Neural cell (in vitro differentiated cells): ENCODE data around the gene MID1.

Experiments used
- RAD21 ChIP-seq: fragments of 450-650 bp; conservative IDR thresholded peaks from 2 replicates; pipeline ENCODE4 v1.6.1; 2014; ENCODE audit warnings: antibody characterized with exemption, mild to moderate bottlenecking, moderate library complexity
- SMC3 ChIP-seq: fragments of 450-650 bp; conservative IDR thresholded peaks from 2 replicates; pipeline ENCODE4 v1.6.1; 2014; ENCODE audit warnings: antibody characterized with exemption, mild to moderate bottlenecking, moderate library complexity; ENCODE audit not compliant: poor library complexity
- TF ChIP-seq, protein P1 (sequence below): fragments of 450-650 bp; IDR thresholded peaks from 2 replicates; pipeline ENCODE4 v1.5.1; 2014; ENCODE audit warnings: antibody characterized with exemption, mild to moderate bottlenecking, moderate library complexity; ENCODE audit not compliant: poor library complexity, severe bottlenecking

DNA sequence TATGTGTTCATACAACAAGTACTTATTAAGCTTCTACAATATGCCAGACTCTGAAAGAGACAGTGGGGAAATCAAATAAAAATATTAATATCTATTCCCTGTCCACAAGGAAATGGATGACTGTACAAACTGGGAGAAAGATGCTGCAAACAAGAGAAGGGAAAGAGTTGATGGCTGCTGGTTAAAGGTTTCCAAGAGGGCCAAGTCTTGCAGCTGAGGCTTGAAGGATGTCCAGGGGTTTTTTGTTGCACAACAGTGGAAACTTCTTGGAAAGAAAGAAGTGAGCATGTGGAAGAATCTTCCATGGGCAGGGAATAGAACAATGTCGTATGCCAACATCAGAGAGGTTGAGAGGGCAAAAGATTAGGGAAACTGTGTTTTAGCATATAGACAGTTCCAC, 95.8 kb downstream of the MID1 start:
- TF ChIP-seq, protein P1, sequence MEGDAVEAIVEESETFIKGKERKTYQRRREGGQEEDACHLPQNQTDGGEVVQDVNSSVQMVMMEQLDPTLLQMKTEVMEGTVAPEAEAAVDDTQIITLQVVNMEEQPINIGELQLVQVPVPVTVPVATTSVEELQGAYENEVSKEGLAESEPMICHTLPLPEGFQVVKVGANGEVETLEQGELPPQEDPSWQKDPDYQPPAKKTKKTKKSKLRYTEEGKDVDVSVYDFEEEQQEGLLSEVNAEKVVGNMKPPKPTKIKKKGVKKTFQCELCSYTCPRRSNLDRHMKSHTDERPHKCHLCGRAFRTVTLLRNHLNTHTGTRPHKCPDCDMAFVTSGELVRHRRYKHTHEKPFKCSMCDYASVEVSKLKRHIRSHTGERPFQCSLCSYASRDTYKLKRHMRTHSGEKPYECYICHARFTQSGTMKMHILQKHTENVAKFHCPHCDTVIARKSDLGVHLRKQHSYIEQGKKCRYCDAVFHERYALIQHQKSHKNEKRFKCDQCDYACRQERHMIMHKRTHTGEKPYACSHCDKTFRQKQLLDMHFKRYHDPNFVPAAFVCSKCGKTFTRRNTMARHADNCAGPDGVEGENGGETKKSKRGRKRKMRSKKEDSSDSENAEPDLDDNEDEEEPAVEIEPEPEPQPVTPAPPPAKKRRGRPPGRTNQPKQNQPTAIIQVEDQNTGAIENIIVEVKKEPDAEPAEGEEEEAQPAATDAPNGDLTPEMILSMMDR: no peak
- no peak for TF ChIP-seq SMC3
- TF ChIP-seq RAD21: no peak
